ENCODE data around the gene GPC1. TPM values are rescaled to one million over a fixed set of nuclear protein-coding genes. Genes with fewer than 3 reads are reported as not detected.

GPC1 gene
- total and polyA plus RNA-seq, 2 experiments from 2014 or later, result 9.0 to 46.2 TPM

DNA sequence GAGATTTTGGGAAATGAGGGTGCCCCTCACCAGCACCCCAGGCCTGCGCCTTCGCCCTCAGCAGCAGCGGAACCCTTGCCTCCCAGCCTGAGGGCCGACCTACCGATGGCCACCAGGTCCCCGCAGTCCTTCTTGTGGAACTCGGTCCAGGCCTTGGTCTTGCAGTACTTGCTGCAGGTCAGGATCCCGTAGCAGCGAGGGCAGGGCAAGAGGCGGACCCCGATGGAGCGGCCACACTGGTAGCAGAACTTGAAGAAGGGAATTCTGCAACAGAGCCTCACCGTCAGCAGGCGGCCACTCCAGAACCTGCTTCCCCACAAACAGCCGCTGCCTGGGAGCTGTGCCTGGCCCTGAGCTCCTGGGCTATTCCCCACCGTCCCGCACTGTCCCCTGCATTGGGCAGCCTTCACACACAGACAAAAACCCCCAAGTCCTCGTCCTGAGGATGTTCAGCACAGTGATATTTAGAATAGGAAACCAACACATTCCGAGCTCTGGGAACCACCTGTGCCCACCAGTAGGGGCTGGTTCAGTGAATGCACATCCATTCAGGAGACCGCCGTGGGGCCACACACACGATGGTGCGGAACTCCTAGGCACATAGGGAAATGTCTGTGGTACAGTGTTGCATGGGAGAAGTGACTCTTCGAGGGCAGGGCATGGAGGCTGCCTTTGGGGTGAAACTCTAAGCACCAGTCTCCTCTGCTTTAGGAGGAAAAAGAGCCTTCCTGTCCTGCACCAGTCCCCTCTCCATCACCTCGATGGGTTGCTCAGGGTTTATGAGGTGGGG lies 45.6 kb downstream of the GPC1 start:
- DNase-seq (ENCODE audit: low spot score) (no peak), ATAC-seq (peak; percentile 25; the same call in 1 of the 3 replicates)
- Histone ChIP-seq H3F3A (replicated peaks; ENCODE audit: low read depth) (no peaks in the 10 kb centered on the region), H3K9me2 (ENCODE audit: insufficient read depth) (no peaks in the 10 kb centered on the region), H3K79me2 (replicated peaks; ENCODE audit: insufficient read depth) (no peaks in the 10 kb centered on the region), H3K4me2 (no peak overlapping the region), H2AFZ (no peak overlapping the region), H3K27me3 (ENCODE audit: insufficient read depth) (no peaks in the 10 kb centered on the region), H4K20me1 (replicated peaks; ENCODE audit: insufficient read depth) (no peaks in the 10 kb centered on the region), H3K4me1 (ENCODE audit: insufficient read depth) (no peaks in the 10 kb centered on the region), H3K27ac (ENCODE audit: low read depth) (no peak overlapping the region), H3K36me3 (ENCODE audit: insufficient read depth) (no peaks in the 10 kb centered on the region), H3K4me3 (no peak overlapping the region)
- Mint-ChIP-seq H3K27ac (no peak overlapping the region), H3K27me3 (ENCODE audit: insufficient read depth, low read depth, poor library complexity) (peaks cover 4% of the 10 kb centered on the region), H3K4me3 (no peak overlapping the region), H3K36me3 (ENCODE audit: low read depth) (no peaks in the 10 kb centered on the region; the same call in 2 of the 3 replicates), H3K4me1 (no peaks in the 10 kb centered on the region; the same call in 2 of the 3 replicates), H3K9me3 (peaks cover 10% of the 10 kb centered on the region; the same call in 2 of the 3 replicates)
- TF ChIP-seq, protein P1, sequence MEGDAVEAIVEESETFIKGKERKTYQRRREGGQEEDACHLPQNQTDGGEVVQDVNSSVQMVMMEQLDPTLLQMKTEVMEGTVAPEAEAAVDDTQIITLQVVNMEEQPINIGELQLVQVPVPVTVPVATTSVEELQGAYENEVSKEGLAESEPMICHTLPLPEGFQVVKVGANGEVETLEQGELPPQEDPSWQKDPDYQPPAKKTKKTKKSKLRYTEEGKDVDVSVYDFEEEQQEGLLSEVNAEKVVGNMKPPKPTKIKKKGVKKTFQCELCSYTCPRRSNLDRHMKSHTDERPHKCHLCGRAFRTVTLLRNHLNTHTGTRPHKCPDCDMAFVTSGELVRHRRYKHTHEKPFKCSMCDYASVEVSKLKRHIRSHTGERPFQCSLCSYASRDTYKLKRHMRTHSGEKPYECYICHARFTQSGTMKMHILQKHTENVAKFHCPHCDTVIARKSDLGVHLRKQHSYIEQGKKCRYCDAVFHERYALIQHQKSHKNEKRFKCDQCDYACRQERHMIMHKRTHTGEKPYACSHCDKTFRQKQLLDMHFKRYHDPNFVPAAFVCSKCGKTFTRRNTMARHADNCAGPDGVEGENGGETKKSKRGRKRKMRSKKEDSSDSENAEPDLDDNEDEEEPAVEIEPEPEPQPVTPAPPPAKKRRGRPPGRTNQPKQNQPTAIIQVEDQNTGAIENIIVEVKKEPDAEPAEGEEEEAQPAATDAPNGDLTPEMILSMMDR (conservative IDR thresholded peaks at IDR 0.05; ENCODE audit: low read depth in 2 of 2), result 0 out of 4 replicates have a peak, but pooled peaks of 1 of the 2 experiments have one; percentile 9
- TF ChIP-seq STAT1 (IDR thresholded peaks at IDR 0.05; ENCODE audit: unreplicated experiment), result no peak

DNA sequence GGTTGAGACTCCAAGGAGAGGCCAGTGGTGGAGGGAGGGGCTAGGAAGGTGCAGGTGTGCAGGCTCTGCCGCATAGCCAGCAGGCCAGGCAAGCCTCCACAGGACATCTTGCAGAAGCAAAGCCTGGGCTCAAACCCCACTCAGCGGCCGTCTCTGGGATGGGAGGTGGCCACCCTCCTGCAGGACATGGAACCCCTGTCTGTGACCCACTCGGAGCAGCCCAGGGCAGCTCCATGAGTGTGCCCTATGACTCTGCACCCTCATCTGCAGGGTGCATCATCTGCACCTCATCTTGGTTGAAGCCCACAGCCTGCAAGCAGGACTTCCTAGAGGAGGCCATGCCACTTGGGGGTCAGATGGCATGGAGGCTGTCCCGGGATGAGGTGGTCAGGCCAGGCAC lies 46.3 kb downstream of the GPC1 start:
- H3K27me3 ChIP-seq (ENCODE audit: insufficient read depth), result no peaks in the 10 kb centered on the region
- H3K4me2 ChIP-seq, result no peak overlapping the region
- Mint-ChIP-seq H3K36me3 (ENCODE audit: low read depth) (no peaks in the 10 kb centered on the region; the same call in 2 of the 3 replicates), H3K27me3 (ENCODE audit: insufficient read depth, low read depth, poor library complexity) (peaks cover 4% of the 10 kb centered on the region), H3K9me3 (peaks cover 10% of the 10 kb centered on the region; the same call in 2 of the 3 replicates), H3K27ac (no peak overlapping the region), H3K4me3 (no peak overlapping the region), H3K4me1 (no peaks in the 10 kb centered on the region; the same call in 2 of the 3 replicates)
- no peaks in the 10 kb centered on the region for H3K4me1 ChIP-seq (ENCODE audit: insufficient read depth)
- DNase-seq (ENCODE audit: low spot score) (no peak), ATAC-seq (no peak)
- no peaks in the 10 kb centered on the region for H3K9me2 ChIP-seq (ENCODE audit: insufficient read depth)
- no peaks in the 10 kb centered on the region for H3K79me2 ChIP-seq (replicated peaks; ENCODE audit: insufficient read depth)
- H3K36me3 ChIP-seq (ENCODE audit: insufficient read depth), result no peaks in the 10 kb centered on the region
- no peak overlapping the region for H3K27ac ChIP-seq (ENCODE audit: low read depth)
- H3K4me3 ChIP-seq, result no peak overlapping the region
- no peaks in the 10 kb centered on the region for H4K20me1 ChIP-seq (replicated peaks; ENCODE audit: insufficient read depth)
- H3F3A ChIP-seq (replicated peaks; ENCODE audit: low read depth), result no peaks in the 10 kb centered on the region
- no peak overlapping the region for H2AFZ ChIP-seq
- TF ChIP-seq, protein P2, sequence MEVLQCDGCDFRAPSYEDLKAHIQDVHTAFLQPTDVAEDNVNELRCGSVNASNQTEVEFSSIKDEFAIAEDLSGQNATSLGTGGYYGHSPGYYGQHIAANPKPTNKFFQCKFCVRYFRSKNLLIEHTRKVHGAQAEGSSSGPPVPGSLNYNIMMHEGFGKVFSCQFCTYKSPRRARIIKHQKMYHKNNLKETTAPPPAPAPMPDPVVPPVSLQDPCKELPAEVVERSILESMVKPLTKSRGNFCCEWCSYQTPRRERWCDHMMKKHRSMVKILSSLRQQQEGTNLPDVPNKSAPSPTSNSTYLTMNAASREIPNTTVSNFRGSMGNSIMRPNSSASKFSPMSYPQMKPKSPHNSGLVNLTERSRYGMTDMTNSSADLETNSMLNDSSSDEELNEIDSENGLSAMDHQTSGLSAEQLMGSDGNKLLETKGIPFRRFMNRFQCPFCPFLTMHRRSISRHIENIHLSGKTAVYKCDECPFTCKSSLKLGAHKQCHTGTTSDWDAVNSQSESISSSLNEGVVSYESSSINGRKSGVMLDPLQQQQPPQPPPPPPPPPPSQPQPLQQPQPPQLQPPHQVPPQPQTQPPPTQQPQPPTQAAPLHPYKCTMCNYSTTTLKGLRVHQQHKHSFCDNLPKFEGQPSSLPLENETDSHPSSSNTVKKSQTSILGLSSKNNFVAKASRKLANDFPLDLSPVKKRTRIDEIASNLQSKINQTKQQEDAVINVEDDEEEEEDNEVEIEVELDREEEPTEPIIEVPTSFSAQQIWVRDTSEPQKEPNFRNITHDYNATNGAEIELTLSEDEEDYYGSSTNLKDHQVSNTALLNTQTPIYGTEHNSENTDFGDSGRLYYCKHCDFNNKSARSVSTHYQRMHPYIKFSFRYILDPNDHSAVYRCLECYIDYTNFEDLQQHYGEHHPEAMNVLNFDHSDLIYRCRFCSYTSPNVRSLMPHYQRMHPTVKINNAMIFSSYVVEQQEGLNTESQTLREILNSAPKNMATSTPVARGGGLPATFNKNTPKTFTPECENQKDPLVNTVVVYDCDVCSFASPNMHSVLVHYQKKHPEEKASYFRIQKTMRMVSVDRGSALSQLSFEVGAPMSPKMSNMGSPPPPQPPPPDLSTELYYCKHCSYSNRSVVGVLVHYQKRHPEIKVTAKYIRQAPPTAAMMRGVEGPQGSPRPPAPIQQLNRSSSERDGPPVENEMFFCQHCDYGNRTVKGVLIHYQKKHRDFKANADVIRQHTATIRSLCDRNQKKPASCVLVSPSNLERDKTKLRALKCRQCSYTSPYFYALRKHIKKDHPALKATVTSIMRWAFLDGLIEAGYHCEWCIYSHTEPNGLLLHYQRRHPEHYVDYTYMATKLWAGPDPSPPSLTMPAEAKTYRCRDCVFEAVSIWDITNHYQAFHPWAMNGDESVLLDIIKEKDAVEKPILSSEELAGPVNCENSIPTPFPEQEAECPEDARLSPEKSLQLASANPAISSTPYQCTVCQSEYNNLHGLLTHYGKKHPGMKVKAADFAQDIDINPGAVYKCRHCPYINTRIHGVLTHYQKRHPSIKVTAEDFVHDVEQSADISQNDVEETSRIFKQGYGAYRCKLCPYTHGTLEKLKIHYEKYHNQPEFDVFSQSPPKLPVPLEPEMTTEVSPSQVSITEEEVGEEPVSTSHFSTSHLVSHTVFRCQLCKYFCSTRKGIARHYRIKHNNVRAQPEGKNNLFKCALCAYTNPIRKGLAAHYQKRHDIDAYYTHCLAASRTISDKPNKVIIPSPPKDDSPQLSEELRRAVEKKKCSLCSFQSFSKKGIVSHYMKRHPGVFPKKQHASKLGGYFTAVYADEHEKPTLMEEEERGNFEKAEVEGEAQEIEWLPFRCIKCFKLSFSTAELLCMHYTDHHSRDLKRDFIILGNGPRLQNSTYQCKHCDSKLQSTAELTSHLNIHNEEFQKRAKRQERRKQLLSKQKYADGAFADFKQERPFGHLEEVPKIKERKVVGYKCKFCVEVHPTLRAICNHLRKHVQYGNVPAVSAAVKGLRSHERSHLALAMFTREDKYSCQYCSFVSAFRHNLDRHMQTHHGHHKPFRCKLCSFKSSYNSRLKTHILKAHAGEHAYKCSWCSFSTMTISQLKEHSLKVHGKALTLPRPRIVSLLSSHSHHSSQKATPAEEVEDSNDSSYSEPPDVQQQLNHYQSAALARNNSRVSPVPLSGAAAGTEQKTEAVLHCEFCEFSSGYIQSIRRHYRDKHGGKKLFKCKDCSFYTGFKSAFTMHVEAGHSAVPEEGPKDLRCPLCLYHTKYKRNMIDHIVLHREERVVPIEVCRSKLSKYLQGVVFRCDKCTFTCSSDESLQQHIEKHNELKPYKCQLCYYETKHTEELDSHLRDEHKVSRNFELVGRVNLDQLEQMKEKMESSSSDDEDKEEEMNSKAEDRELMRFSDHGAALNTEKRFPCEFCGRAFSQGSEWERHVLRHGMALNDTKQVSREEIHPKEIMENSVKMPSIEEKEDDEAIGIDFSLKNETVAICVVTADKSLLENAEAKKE (CRISPR knock-in tag; IDR thresholded peaks at IDR 0.05), result no peak
- TF ChIP-seq, protein P3, sequence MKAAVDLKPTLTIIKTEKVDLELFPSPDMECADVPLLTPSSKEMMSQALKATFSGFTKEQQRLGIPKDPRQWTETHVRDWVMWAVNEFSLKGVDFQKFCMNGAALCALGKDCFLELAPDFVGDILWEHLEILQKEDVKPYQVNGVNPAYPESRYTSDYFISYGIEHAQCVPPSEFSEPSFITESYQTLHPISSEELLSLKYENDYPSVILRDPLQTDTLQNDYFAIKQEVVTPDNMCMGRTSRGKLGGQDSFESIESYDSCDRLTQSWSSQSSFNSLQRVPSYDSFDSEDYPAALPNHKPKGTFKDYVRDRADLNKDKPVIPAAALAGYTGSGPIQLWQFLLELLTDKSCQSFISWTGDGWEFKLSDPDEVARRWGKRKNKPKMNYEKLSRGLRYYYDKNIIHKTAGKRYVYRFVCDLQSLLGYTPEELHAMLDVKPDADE (IDR thresholded peaks at IDR 0.05), result no peak
- TF ChIP-seq EZH2phosphoT487 (IDR thresholded peaks at IDR 0.05; ENCODE audit: unreplicated experiment) (no peak), POLR2AphosphoS5 (IDR thresholded peaks at IDR 0.05; ENCODE audit: low read depth) (no peak), EZH2 (IDR thresholded peaks at IDR 0.05; ENCODE audit: low read depth, unreplicated experiment) (no peak)
- TF ChIP-seq, protein P1 (conservative IDR thresholded peaks at IDR 0.05; ENCODE audit: low read depth in 2 of 2), result no peak
